Measurements from ENCODE around the gene TCHP. TPM values are rescaled to one million over a fixed set of nuclear protein-coding genes. Genes with fewer than 3 reads are reported as not detected.

TCHP gene
- total and polyA plus RNA-seq, 2 experiments from 2014 or later, result 3.1 to 6.2 TPM

DNA sequence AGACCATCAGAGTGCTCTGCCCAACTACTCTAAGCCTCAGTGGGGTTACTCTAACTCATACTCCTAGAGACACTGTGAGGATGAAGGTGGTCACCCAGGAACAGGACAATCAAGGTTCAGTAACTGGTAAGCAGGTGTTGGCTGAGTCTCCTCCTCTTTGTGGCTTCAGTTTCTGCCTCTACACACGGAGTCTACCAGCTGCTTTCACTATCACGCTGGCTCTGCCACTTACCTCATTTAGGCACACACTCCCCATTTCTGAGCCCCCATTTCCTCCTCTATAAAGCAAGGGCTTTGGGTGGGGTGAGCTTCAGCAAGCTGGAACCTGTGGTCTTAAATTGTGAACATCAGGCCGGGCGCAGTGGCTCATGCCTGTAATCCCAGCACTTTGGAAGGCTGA, 7.3 kb upstream of the TCHP start:
- no peak for ATAC-seq
- no peak overlapping the region for H3K27ac ChIP-seq (ENCODE audit: low read depth)
- H3K27ac Mint-ChIP-seq, result no peak overlapping the region
- H3K4me3 ChIP-seq, result no peak overlapping the region
- H3K4me1 ChIP-seq (ENCODE audit: insufficient read depth), result peaks cover 4% of the 10 kb centered on the region; the same call in 1 of the 2 replicates
- no peak overlapping the region for H3K4me3 Mint-ChIP-seq
- H3K4me2 ChIP-seq, result no peak overlapping the region
- H3K9me2 ChIP-seq (ENCODE audit: insufficient read depth), result no peaks in the 10 kb centered on the region
- H3F3A ChIP-seq (replicated peaks; ENCODE audit: low read depth), result no peaks in the 10 kb centered on the region
- H3K4me1 Mint-ChIP-seq, result peaks cover 11% of the 10 kb centered on the region
- H2AFZ ChIP-seq, result no peak overlapping the region
- peaks cover 46% of the 10 kb centered on the region for H3K27me3 Mint-ChIP-seq (ENCODE audit: insufficient read depth, low read depth, poor library complexity)
- H3K79me2 ChIP-seq (replicated peaks; ENCODE audit: insufficient read depth), result no peaks in the 10 kb centered on the region
- H3K36me3 Mint-ChIP-seq (ENCODE audit: low read depth), result no peaks in the 10 kb centered on the region
- H3K36me3 ChIP-seq (ENCODE audit: insufficient read depth), result no peaks in the 10 kb centered on the region
- TF ChIP-seq EZH2phosphoT487 (IDR thresholded peaks at IDR 0.05; ENCODE audit: unreplicated experiment), result no peak
- TF ChIP-seq, protein P1, sequence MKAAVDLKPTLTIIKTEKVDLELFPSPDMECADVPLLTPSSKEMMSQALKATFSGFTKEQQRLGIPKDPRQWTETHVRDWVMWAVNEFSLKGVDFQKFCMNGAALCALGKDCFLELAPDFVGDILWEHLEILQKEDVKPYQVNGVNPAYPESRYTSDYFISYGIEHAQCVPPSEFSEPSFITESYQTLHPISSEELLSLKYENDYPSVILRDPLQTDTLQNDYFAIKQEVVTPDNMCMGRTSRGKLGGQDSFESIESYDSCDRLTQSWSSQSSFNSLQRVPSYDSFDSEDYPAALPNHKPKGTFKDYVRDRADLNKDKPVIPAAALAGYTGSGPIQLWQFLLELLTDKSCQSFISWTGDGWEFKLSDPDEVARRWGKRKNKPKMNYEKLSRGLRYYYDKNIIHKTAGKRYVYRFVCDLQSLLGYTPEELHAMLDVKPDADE (IDR thresholded peaks at IDR 0.05), result no peak
- no peak for TF ChIP-seq JUNB (IDR thresholded peaks at IDR 0.05; ENCODE audit: unreplicated experiment)
- TF ChIP-seq ZNF331 (CRISPR knock-in tag; IDR thresholded peaks at IDR 0.05; ENCODE audit: low read depth), result no peak
- no peak for TF ChIP-seq POLR2AphosphoS5 (IDR thresholded peaks at IDR 0.05; ENCODE audit: low read depth)
- no peak for TF ChIP-seq NANOG (IDR thresholded peaks at IDR 0.05; ENCODE audit: borderline replicate concordance)
- no peak for TF ChIP-seq ZNF114 (CRISPR knock-in tag; IDR thresholded peaks at IDR 0.05)
- TF ChIP-seq EZH2 (IDR thresholded peaks at IDR 0.05; ENCODE audit: low read depth, unreplicated experiment), result no peak
- no peak for TF ChIP-seq STAT1 (IDR thresholded peaks at IDR 0.05; ENCODE audit: unreplicated experiment)
- TF ChIP-seq, protein P2, sequence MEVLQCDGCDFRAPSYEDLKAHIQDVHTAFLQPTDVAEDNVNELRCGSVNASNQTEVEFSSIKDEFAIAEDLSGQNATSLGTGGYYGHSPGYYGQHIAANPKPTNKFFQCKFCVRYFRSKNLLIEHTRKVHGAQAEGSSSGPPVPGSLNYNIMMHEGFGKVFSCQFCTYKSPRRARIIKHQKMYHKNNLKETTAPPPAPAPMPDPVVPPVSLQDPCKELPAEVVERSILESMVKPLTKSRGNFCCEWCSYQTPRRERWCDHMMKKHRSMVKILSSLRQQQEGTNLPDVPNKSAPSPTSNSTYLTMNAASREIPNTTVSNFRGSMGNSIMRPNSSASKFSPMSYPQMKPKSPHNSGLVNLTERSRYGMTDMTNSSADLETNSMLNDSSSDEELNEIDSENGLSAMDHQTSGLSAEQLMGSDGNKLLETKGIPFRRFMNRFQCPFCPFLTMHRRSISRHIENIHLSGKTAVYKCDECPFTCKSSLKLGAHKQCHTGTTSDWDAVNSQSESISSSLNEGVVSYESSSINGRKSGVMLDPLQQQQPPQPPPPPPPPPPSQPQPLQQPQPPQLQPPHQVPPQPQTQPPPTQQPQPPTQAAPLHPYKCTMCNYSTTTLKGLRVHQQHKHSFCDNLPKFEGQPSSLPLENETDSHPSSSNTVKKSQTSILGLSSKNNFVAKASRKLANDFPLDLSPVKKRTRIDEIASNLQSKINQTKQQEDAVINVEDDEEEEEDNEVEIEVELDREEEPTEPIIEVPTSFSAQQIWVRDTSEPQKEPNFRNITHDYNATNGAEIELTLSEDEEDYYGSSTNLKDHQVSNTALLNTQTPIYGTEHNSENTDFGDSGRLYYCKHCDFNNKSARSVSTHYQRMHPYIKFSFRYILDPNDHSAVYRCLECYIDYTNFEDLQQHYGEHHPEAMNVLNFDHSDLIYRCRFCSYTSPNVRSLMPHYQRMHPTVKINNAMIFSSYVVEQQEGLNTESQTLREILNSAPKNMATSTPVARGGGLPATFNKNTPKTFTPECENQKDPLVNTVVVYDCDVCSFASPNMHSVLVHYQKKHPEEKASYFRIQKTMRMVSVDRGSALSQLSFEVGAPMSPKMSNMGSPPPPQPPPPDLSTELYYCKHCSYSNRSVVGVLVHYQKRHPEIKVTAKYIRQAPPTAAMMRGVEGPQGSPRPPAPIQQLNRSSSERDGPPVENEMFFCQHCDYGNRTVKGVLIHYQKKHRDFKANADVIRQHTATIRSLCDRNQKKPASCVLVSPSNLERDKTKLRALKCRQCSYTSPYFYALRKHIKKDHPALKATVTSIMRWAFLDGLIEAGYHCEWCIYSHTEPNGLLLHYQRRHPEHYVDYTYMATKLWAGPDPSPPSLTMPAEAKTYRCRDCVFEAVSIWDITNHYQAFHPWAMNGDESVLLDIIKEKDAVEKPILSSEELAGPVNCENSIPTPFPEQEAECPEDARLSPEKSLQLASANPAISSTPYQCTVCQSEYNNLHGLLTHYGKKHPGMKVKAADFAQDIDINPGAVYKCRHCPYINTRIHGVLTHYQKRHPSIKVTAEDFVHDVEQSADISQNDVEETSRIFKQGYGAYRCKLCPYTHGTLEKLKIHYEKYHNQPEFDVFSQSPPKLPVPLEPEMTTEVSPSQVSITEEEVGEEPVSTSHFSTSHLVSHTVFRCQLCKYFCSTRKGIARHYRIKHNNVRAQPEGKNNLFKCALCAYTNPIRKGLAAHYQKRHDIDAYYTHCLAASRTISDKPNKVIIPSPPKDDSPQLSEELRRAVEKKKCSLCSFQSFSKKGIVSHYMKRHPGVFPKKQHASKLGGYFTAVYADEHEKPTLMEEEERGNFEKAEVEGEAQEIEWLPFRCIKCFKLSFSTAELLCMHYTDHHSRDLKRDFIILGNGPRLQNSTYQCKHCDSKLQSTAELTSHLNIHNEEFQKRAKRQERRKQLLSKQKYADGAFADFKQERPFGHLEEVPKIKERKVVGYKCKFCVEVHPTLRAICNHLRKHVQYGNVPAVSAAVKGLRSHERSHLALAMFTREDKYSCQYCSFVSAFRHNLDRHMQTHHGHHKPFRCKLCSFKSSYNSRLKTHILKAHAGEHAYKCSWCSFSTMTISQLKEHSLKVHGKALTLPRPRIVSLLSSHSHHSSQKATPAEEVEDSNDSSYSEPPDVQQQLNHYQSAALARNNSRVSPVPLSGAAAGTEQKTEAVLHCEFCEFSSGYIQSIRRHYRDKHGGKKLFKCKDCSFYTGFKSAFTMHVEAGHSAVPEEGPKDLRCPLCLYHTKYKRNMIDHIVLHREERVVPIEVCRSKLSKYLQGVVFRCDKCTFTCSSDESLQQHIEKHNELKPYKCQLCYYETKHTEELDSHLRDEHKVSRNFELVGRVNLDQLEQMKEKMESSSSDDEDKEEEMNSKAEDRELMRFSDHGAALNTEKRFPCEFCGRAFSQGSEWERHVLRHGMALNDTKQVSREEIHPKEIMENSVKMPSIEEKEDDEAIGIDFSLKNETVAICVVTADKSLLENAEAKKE (CRISPR knock-in tag; IDR thresholded peaks at IDR 0.05), result no peak
- TF ChIP-seq, protein P3, sequence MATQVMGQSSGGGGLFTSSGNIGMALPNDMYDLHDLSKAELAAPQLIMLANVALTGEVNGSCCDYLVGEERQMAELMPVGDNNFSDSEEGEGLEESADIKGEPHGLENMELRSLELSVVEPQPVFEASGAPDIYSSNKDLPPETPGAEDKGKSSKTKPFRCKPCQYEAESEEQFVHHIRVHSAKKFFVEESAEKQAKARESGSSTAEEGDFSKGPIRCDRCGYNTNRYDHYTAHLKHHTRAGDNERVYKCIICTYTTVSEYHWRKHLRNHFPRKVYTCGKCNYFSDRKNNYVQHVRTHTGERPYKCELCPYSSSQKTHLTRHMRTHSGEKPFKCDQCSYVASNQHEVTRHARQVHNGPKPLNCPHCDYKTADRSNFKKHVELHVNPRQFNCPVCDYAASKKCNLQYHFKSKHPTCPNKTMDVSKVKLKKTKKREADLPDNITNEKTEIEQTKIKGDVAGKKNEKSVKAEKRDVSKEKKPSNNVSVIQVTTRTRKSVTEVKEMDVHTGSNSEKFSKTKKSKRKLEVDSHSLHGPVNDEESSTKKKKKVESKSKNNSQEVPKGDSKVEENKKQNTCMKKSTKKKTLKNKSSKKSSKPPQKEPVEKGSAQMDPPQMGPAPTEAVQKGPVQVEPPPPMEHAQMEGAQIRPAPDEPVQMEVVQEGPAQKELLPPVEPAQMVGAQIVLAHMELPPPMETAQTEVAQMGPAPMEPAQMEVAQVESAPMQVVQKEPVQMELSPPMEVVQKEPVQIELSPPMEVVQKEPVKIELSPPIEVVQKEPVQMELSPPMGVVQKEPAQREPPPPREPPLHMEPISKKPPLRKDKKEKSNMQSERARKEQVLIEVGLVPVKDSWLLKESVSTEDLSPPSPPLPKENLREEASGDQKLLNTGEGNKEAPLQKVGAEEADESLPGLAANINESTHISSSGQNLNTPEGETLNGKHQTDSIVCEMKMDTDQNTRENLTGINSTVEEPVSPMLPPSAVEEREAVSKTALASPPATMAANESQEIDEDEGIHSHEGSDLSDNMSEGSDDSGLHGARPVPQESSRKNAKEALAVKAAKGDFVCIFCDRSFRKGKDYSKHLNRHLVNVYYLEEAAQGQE (IDR thresholded peaks at IDR 0.05; ENCODE audit: unreplicated experiment), result no peak
- no peak for DNase-seq (ENCODE audit: low spot score)
- H4K20me1 ChIP-seq (replicated peaks; ENCODE audit: insufficient read depth), result 0 out of 2 replicates have a peak, but pooled peaks cover 4% of the 10 kb centered on the region
- H3K9me3 Mint-ChIP-seq, result no peaks in the 10 kb centered on the region; the same call in 2 of the 3 replicates
- H3K27me3 ChIP-seq (ENCODE audit: insufficient read depth), result peaks cover 84% of the 10 kb centered on the region
